GOT3 (cell line): ENCODE measurements around the gene PALM.

Source experiments
- DNase-seq: peaks from one replicate; lab custom pipeline; 2025; ENCODE audit warnings: mixed read lengths; lab: John Stamatoyannopoulos, UW

The PALM gene

GRCh38 chr19:782878-783668 is 74.3 kb downstream of the PALM start:
- DNase-seq: no peak

DNA sequence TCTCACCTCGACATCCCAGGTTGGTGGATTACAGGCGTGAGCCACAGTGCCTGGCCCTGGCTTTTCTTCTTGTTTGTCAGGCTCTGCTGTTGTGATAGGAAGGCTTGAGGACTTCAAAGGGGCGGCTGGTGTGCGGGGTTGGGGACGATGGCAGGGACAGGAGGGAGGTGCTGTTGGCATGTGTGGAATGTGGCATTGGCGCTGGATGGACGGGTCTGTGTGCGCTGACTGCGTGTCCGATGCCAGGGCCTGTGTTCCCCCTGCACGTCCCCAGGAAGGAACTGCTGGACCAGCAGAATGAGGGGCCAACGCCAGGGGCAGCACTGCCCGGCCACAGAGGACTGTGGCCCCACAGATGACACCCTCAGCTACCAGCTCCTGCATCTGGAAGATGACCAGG is 75.8 kb downstream of the PALM start:
- DNase-seq: no peak

DNA sequence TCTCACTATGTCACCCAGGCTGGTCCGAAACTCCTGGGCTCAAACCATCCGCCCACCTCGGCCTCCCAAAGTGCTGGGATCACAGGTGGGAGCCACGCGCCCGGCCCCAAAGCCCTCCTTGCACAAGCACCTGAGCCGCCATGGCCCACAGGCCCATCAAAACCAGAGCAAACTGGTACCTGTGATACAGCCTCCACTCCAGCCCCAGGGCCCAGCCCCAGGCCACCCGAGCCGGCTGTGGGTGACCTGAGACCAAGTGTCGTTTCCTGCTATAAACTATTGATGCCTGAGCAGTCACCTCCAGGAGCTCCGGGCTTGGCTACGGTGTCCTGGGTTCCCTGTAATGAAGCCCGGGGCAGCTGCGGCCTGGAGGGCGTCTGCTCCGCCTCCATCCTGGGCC is 78.8 kb downstream of the PALM start:
- DNase-seq: no peak

- no peak for DNase-seq
Measured at GRCh38 chr19:788686-788982, 79.9 kb downstream of the PALM start.

DNA sequence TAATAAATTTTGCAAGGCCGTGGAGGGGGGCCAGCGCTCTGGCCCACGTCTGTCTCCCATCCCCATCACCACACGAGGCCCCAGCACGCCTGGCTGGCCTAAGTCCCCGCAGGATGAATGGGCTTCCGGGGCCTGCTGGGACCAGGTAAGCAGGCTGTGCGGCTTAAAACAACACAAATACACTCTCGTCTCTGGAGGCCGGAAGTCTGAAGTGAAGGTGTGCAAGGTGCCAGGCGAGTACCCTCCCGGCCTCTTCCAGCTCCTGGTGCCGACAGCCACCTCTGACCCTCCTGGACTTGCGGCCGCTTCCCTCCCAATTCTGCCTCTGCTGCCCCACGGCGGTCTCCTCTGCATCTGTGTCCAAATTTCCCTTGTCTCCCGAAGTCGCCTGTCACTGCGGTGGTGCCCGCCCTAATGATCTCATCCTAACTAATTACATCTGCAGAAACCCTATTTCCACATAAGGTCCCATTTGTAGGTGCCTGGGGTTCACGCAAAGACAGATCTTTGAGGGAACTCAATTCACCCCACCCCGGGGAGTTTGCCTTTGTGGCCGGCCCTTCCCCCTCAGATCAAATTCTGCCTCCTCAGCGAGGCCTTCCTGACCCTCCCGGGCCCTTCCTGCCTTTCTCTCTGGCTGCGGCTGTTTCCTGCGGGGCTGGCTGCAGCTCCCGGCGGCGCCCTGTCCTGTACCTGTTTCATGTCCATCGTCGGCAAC is 80.4 kb downstream of the PALM start:
- DNase-seq: no peak

- DNase-seq: no peak
Measured at GRCh38 chr19:789701-790060, 80.9 kb downstream of the PALM start.

GRCh38 chr19:791007-791566 is 82.4 kb downstream of the PALM start:
- DNase-seq: no peak

GRCh38 chr19:791567-792305 is 83.0 kb downstream of the PALM start:
- DNase-seq: no peak

- DNase-seq: no peak
Measured at GRCh38 chr19:792306-792885, 83.7 kb downstream of the PALM start.

DNA sequence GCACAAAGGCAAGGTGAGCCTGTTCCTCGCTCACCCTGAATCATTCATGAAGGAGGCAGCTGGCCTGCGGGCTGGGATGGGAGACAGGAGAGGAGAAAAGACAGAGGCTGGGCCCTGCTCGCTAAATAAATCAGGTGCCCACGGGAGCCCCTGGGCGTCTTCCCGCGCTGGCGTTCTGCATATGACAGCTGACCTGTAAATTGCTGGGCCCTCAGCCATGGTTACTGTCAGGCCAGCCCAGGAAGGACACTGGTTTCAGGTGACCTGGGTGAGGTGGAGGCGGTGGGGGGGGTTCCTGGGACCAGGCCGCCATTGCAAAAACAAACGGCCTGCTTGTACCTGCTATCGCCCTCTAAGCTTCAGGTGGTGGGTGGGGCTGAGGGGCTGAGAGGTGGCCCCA is 85.1 kb downstream of the PALM start:
- DNase-seq: no peak

DNA sequence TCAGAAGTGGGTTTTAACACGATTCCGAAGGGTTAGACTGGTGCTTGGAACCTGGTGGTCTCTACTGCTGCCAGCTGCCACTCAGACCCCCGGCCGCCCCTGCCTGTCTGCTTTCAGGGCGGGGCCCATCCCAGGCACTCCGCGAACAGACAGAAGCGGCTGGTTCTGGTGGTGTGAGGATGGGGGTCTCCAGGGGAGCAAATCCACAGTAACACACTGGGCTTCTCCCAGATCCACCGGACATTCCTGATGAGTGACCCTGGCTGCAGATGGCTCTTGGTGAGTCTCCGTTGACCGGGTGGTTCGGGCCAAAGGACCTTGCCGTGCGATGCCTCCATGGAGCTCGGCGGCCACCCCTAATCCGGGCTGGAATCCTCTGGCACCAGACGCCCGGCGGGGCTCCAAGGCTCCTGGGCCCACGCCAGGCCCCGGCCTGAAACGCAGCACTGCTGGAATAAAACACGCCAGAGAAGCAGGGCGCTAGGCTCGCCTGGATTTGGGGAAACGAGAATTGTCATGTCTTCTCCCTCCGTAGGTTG is 86.4 kb downstream of the PALM start:
- DNase-seq: no peak

DNA sequence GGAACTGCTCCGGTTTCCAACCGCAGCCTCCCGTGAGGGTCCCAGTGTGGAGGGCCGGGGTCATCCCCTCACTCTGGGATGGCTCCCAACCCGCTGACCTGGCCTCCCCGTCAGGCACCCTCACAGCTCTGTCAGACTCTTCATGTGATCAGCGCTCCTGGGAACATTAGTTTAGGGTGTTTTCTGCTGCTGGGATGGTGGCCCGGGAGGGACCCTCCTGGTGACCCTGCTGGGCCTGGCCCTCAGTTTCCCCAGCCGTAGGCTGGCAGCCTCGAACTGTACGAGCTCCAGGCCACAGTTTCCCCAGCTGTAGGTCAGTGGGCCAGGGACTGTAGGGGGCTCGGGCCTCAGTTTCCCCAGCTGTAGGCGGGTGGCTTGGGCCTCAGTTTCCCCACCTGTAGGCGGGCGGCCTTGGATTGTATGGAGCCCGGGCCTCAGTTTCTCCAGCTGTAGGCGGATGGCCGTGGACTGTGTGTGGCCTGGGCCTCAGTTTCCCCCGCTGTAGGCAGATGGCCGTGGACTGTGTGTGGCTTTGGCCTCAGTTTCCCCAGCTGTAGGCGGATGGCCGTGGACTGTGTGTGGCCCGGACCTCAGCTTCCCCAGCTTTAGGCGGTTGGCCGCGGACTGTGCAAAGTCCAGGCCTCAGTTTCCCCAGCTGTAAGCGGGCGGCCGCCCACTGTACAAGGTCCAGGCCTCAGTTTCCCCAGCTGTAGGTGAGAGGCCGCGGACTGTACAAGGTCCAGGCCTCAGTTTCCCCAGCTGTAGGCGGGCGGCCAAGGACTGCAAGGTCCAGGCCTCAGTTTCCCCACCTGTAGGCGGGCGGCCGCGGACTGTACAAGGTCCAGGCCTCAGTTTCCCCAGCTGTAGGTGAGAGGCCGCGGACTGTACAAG is 87.2 kb downstream of the PALM start:
- no peak for DNase-seq

DNA sequence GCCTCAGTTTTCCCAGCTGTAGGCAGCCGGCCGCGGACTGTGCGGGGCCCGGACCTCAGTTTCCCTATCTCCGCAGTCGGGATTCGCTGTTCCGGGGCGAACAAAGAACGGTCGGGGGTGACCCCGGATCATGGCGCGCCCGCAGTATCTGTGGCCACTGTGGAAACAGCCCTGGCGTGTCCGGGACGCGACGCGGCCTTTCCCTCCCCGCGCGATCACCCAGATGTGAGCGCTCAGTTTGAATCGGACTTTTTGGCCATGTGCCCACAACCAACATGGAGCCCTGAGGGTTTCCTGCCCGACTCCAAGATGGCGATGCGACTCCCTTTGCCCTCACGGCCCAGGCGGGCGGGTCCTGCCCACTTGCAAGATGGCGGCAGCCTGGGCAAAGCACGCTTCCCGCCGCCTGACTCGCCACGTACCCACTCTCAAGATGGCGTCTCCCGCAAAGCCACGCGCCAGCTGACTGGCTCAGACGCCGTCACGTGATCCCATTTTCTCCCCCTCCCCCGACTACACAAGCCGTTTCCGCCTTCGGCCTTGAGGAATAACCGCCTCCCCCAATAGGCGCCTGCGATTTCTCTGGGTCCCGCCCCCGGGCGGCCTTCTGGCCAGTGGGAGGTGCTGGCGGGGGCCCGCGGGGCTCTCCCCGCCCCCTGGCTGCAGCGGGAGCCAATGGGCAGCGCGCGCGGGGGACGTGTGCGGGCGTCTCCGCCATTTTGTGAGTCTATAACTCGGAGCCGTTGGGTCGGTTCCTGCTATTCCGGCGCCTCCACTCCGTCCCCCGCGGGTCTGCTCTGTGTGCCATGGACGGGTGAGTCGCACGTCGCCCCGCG is 88.2 kb downstream of the PALM start, which contains the start of gene PTBP1:
Gene PTBP1, plus strand, starts transcription at position 761 of the 836 bp plus-strand sequence. Its CDS starts 46 bp downstream, at position 807.
- DNase-seq: peak; percentile 99
